ENCODE measurements around the gene MBOAT2. TPM values are rescaled to one million over a fixed set of nuclear protein-coding genes. Genes with fewer than 3 reads are reported as not detected.

Gene MBOAT2
- total and polyA plus RNA-seq, 4 donors: 0.57 to 65.5 (median 3.2) TPM

DNA sequence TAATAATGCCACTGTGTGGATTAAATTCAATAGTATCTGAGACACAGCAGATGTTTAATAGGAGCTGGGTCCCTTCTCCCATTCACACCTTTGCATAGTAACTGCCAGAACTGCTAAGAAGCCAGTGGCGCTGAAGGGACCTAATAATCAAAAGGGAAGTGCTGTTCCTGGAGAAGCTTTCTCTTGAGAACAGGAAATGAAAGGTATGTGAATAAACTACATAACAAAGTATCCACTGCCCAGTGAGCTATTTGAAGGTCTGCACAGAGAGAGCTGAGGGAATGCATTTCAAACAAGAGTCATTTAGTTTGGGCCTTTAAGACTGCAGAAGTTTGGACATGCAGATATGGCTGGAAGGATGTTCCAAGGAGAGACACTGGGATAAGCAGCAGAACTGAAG, 110.0 kb downstream of the MBOAT2 start:
- TF ChIP-seq FOXA2 (IDR thresholded peaks at IDR 0.05): no peak
- no peak for TF ChIP-seq EGR1 (IDR thresholded peaks at IDR 0.05; ENCODE audit: low read depth in 2 of 2)
- TF ChIP-seq, protein P1, sequence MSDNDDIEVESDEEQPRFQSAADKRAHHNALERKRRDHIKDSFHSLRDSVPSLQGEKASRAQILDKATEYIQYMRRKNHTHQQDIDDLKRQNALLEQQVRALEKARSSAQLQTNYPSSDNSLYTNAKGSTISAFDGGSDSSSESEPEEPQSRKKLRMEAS (IDR thresholded peaks at IDR 0.05): no peak
- H3K27ac ChIP-seq (ENCODE audit: low read depth in 1 of 2, low read length in 2 of 2): no peak overlapping the region
- no peak overlapping the region for H3K9ac ChIP-seq (ENCODE audit: low read depth in 1 of 2, low read length in 2 of 2)
- no peaks in the 10 kb centered on the region for H3K36me3 ChIP-seq (ENCODE audit: control insufficient read depth in 4 of 4, insufficient read depth in 3 of 4, low read depth in 1 of 4, low read length in 3 of 4)
- H3K9me3 ChIP-seq (ENCODE audit: control insufficient read depth in 4 of 4, low read length in 3 of 4): no peaks in the 10 kb centered on the region
- no peaks in the 10 kb centered on the region for H3K27me3 ChIP-seq (ENCODE audit: control insufficient read depth in 4 of 4, insufficient read depth in 4 of 4, low read length in 3 of 4)
- no peak for DNase-seq (ENCODE audit: low spot score)
- WGBS: 85% methylated on average over 1 of the region's 1 CpG
- H3K4me1 ChIP-seq (ENCODE audit: control insufficient read depth in 4 of 4, insufficient read depth in 4 of 4, low read length in 3 of 4): no peaks in the 10 kb centered on the region
- no peak overlapping the region for H3K4me3 ChIP-seq (ENCODE audit: low read depth in 1 of 3, low read length in 3 of 3)

DNA sequence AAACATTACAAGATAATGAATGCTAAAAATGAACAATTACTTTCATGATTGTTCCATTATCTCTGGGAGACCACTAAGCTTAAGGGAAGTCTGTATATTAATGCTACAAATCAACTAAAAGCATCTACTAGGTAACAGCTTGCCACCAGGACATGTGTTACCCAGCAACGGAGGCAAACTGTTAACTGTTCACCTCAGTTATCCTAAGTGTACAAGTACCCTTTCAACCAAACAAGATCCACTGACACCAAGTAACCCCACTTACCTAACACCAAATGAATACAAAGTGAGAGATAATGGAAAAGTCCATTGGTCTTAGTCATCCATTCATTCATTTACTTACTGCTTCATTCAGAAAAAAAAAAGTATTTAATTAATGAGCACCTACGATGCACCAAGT, 111.4 kb downstream of the MBOAT2 start:
- no peak for DNase-seq (ENCODE audit: low spot score)
- no peak for TF ChIP-seq NR2F2 (IDR thresholded peaks at IDR 0.05)
- TF ChIP-seq, protein P2, sequence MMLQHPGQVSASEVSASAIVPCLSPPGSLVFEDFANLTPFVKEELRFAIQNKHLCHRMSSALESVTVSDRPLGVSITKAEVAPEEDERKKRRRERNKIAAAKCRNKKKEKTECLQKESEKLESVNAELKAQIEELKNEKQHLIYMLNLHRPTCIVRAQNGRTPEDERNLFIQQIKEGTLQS (IDR thresholded peaks at IDR 0.05): no peak
- TF ChIP-seq FOXA2 (IDR thresholded peaks at IDR 0.05): no peak
- Histone ChIP-seq H3K4me1 (ENCODE audit: control insufficient read depth in 4 of 4, insufficient read depth in 4 of 4, low read length in 3 of 4) (no peaks in the 10 kb centered on the region), H3K27ac (ENCODE audit: low read depth in 1 of 2, low read length in 2 of 2) (no peak overlapping the region), H3K27me3 (ENCODE audit: control insufficient read depth in 4 of 4, insufficient read depth in 4 of 4, low read length in 3 of 4) (no peaks in the 10 kb centered on the region), H3K9me3 (ENCODE audit: control insufficient read depth in 4 of 4, low read length in 3 of 4) (no peaks in the 10 kb centered on the region), H3K9ac (ENCODE audit: low read depth in 1 of 2, low read length in 2 of 2) (no peak overlapping the region), H3K36me3 (ENCODE audit: control insufficient read depth in 4 of 4, insufficient read depth in 3 of 4, low read depth in 1 of 4, low read length in 3 of 4) (no peaks in the 10 kb centered on the region), H3K4me3 (ENCODE audit: low read depth in 1 of 3, low read length in 3 of 3) (no peak overlapping the region)
- WGBS: 86% methylated on average over 2 of the region's 2 CpGs

DNA sequence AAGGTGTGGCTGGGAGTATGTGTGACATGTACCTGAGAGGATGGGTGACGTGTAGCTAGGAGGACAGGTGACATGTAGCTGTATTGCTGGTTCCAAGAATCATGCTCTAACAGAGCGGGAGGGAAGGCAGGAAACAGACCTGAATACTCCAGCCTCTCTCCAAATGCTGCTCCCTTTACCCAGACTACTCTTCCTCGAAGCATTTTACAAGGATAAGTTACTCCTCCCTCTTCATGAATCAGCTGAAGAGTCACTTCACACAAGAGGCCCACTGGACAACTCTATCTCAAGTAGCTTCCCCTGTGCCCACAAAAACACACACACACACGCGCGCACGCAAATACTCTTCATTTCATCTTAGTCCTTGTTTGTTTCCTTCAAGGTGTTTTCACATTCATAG, 113.5 kb downstream of the MBOAT2 start:
- 91% methylated on average over 7 of the region's 7 CpGs for WGBS
- H3K36me3 ChIP-seq (ENCODE audit: control insufficient read depth in 4 of 4, insufficient read depth in 3 of 4, low read depth in 1 of 4, low read length in 3 of 4): no peaks in the 10 kb centered on the region
- no peak overlapping the region for H3K9ac ChIP-seq (ENCODE audit: low read depth in 1 of 2, low read length in 2 of 2)
- no peaks in the 10 kb centered on the region for H3K27me3 ChIP-seq (ENCODE audit: control insufficient read depth in 4 of 4, insufficient read depth in 4 of 4, low read length in 3 of 4)
- H3K4me1 ChIP-seq (ENCODE audit: control insufficient read depth in 4 of 4, insufficient read depth in 4 of 4, low read length in 3 of 4): no peaks in the 10 kb centered on the region
- H3K27ac ChIP-seq (ENCODE audit: low read depth in 1 of 2, low read length in 2 of 2): no peak overlapping the region
- DNase-seq (ENCODE audit: low spot score): no peak
- no peak for TF ChIP-seq FOXA2 (IDR thresholded peaks at IDR 0.05)
- TF ChIP-seq TAF1 (conservative IDR thresholded peaks at IDR 0.05): no peak
- TF ChIP-seq FOXA1 (IDR thresholded peaks at IDR 0.05): no peak
- TF ChIP-seq, protein P1 (IDR thresholded peaks at IDR 0.05): no peak
- TF ChIP-seq, protein P3, sequence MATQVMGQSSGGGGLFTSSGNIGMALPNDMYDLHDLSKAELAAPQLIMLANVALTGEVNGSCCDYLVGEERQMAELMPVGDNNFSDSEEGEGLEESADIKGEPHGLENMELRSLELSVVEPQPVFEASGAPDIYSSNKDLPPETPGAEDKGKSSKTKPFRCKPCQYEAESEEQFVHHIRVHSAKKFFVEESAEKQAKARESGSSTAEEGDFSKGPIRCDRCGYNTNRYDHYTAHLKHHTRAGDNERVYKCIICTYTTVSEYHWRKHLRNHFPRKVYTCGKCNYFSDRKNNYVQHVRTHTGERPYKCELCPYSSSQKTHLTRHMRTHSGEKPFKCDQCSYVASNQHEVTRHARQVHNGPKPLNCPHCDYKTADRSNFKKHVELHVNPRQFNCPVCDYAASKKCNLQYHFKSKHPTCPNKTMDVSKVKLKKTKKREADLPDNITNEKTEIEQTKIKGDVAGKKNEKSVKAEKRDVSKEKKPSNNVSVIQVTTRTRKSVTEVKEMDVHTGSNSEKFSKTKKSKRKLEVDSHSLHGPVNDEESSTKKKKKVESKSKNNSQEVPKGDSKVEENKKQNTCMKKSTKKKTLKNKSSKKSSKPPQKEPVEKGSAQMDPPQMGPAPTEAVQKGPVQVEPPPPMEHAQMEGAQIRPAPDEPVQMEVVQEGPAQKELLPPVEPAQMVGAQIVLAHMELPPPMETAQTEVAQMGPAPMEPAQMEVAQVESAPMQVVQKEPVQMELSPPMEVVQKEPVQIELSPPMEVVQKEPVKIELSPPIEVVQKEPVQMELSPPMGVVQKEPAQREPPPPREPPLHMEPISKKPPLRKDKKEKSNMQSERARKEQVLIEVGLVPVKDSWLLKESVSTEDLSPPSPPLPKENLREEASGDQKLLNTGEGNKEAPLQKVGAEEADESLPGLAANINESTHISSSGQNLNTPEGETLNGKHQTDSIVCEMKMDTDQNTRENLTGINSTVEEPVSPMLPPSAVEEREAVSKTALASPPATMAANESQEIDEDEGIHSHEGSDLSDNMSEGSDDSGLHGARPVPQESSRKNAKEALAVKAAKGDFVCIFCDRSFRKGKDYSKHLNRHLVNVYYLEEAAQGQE (IDR thresholded peaks at IDR 0.05): no peak
- no peak for TF ChIP-seq RAD21 (IDR thresholded peaks at IDR 0.05)
- TF ChIP-seq HNF4G (IDR thresholded peaks at IDR 0.05): no peak
- TF ChIP-seq NR2F2 (IDR thresholded peaks at IDR 0.05): no peak
- TF ChIP-seq, protein P4, sequence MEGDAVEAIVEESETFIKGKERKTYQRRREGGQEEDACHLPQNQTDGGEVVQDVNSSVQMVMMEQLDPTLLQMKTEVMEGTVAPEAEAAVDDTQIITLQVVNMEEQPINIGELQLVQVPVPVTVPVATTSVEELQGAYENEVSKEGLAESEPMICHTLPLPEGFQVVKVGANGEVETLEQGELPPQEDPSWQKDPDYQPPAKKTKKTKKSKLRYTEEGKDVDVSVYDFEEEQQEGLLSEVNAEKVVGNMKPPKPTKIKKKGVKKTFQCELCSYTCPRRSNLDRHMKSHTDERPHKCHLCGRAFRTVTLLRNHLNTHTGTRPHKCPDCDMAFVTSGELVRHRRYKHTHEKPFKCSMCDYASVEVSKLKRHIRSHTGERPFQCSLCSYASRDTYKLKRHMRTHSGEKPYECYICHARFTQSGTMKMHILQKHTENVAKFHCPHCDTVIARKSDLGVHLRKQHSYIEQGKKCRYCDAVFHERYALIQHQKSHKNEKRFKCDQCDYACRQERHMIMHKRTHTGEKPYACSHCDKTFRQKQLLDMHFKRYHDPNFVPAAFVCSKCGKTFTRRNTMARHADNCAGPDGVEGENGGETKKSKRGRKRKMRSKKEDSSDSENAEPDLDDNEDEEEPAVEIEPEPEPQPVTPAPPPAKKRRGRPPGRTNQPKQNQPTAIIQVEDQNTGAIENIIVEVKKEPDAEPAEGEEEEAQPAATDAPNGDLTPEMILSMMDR (IDR thresholded peaks at IDR 0.05; ENCODE audit: low read depth, low read length, missing input control): no peak
- no peaks in the 10 kb centered on the region for H3K9me3 ChIP-seq (ENCODE audit: control insufficient read depth in 4 of 4, low read length in 3 of 4)
- H3K4me3 ChIP-seq (ENCODE audit: low read depth in 1 of 3, low read length in 3 of 3): no peak overlapping the region
